ENCODE data around the gene UBE2D2.

Gene UBE2D2

DNA sequence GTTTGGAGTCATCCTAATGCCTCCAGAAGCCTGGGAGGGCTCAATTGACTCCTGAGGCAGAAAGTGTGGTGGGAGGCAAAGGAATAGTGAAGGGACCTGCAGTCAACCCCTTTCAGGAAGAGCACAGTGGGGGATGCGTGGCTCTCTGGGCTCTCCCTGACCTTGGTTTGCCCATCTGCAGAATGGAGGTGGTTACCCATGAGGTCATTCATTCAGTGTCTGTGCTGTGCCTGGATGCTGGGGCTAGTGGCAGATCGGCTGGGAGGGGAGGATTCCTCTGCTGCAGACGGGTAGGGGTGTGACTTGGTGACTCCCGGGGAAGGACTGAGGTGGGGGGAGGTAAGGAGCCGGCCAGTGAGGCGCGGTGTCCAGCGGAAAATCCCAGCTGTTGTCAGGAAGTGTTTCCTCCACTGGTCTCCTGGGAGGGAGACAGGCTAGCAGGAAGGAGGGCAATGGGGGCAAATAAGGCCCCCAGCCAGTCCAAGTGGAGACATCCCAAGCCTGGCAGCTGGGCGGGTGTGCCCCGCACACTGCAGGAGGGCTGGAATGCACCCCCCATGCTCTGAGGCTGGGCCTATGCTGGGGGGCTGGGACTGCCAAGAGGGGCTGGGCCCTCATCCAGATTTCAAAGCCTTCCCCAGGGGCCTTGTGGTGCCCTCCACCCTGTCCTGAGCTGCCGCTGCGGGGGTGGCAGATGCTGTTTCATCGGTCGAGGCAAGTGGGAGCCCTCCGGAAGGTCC, 98.0 kb downstream of the UBE2D2 start:
- no peak for TF ChIP-seq CTCF (IDR thresholded peaks at IDR 0.05)

- no peak for TF ChIP-seq CTCF (IDR thresholded peaks at IDR 0.05)
Observed at GRCh38 chr5:139659695-139660101, 98.6 kb downstream of the UBE2D2 start.

DNA sequence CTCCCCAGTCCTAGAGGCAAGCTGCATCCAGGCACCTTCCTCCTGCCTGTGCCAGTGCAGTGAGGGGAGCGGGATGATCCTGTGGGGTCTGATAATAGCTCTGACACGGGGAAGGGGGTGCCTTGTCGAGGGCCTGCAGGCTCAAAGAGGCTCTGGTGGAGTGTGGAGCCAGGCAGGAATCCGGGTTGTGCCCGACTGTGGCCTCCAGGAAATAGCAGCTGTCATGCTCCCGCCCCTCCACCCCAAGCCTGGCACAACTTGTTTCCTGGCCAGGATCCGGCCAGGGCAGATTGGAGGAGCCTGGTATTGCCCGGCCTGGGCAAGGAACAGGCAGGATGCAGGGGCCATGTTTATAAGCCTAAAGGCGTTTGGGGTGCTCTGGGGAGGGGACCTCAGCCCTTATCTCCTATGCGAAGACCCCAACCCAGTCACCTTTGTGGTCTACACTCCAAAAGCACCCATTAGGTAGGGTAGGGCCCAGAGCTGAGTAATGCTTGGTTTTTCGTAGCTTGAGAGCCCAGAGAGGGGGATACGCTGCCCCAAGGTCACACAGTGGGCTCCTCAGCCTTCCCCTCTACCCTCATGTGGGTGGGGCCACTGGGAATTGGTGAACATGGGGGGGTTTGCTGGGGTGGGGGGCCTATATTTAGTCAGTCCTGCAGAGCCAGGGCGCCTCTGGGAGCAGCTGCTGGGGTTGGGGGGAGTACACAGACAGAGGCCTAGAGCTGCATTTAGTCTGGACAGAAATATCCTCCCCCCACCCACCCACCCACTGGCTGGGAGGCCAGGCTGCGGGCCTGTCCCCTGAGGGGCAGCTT, 99.2 kb downstream of the UBE2D2 start:
- TF ChIP-seq CTCF (IDR thresholded peaks at IDR 0.05), result no peak

GRCh38 chr5:139660923-139661814, 100.0 kb downstream of the UBE2D2 start:
- TF ChIP-seq CTCF (IDR thresholded peaks at IDR 0.05), result no peak

- TF ChIP-seq CTCF (IDR thresholded peaks at IDR 0.05), result no peak
Observed at GRCh38 chr5:139662617-139663016, 101.5 kb downstream of the UBE2D2 start.

GRCh38 chr5:139663207-139664085, 102.3 kb downstream of the UBE2D2 start:
- TF ChIP-seq CTCF (IDR thresholded peaks at IDR 0.05), result no peak

Measured in LNCAP (cell line).